Common myeloid progenitor, CD34-positive (primary cell): ENCODE data around the gene SCRN2.

Source experiments
- CTCF ChIA-PET: fragments of 350-600 bp; sonication (Branson Sonifier 250); formaldehyde crosslinking; loops from one replicate; lab custom pipeline; 2021; ENCODE audit warnings: antibody characterized with exemption; lab: Charles Lee
- POLR2A ChIA-PET: fragments of 350-600 bp; sonication (Branson Sonifier 250); formaldehyde crosslinking; loops from one replicate; lab custom pipeline; 2021; ENCODE audit warnings: antibody characterized with exemption; lab: Charles Lee
- DNase-seq, 3 donors: peaks; one replicate each; pipeline versions ENCODE4 v3.0.0 to v3.0.0-alpha.2; 2013
- H3K27ac ChIP-seq, 2 experiments: 1 replicate in 1 of 2; 2 replicates in 1 of 2; pipeline ENCODE4 v1.7.0; 2013; ENCODE audit warnings: inconsistent platforms in 2 of 2, low read length in 2 of 2, mild to moderate bottlenecking in 2 of 2, low read depth in 1 of 2, moderate library complexity in 1 of 2; ENCODE audit not compliant: severe bottlenecking in 2 of 2, insufficient read depth in 1 of 2, poor library complexity in 1 of 2
- H3K27me3 ChIP-seq, 5 experiments: replicated peaks in 2 of 5; 1 replicate in 3 of 5; 2 replicates in 2 of 5; pipeline versions ENCODE4 v1.6.1 to v1.7.0; 2013; ENCODE audit warnings: low read length in 4 of 5, mild to moderate bottlenecking in 2 of 5, moderate library complexity in 2 of 5, inconsistent platforms in 1 of 5; ENCODE audit not compliant: insufficient read depth in 5 of 5, control insufficient read depth in 4 of 5
- H3K36me3 ChIP-seq, 4 experiments: 1 replicate in 2 of 4; 2 replicates in 2 of 4; pipeline versions ENCODE4 v1.6.1 to v1.7.0; 2013; ENCODE audit warnings: low read length in 3 of 4, control low read depth in 1 of 4, mild to moderate bottlenecking in 1 of 4; ENCODE audit not compliant: control insufficient read depth in 4 of 4, insufficient read depth in 4 of 4
- H3K4me1 ChIP-seq, 4 experiments: 1 replicate in 3 of 4; 2 replicates in 1 of 4; pipeline versions ENCODE4 v1.6.1 to v1.7.1; 2013; ENCODE audit warnings: low read length in 3 of 4, mild to moderate bottlenecking in 3 of 4, control low read depth in 1 of 4, inconsistent platforms in 1 of 4, moderate library complexity in 1 of 4; ENCODE audit not compliant: control insufficient read depth in 4 of 4, insufficient read depth in 4 of 4; ENCODE audit errors: control extremely low read depth in 1 of 4
- H3K4me3 ChIP-seq, 7 experiments: 1 replicate in 4 of 7; 2 replicates in 3 of 7; pipeline versions ENCODE4 v1.5.1 to v1.7.0; 2013; ENCODE audit warnings: mild to moderate bottlenecking in 7 of 7, low read length in 6 of 7, moderate library complexity in 6 of 7, inconsistent platforms in 2 of 7, low read depth in 2 of 7, control low read depth in 1 of 7; ENCODE audit not compliant: insufficient read depth in 4 of 7, control insufficient read depth in 1 of 7; ENCODE audit errors: extremely low read depth in 1 of 7
- H3K9me3 ChIP-seq, 5 experiments: 1 replicate in 4 of 5; 2 replicates in 1 of 5; pipeline versions ENCODE4 v1.6.1 to v1.7.1; 2013; ENCODE audit warnings: low read length in 4 of 5, mild to moderate bottlenecking in 2 of 5, inconsistent platforms in 1 of 5, low read depth in 1 of 5, moderate library complexity in 1 of 5; ENCODE audit not compliant: control insufficient read depth in 4 of 5, insufficient read depth in 2 of 5; ENCODE audit errors: control extremely low read depth in 1 of 5
- WGBS: methylation state at CpG from one replicate; pipeline ENCODE4 v1.1.5; 2013; ENCODE audit not compliant: insufficient coverage; 5-methylcytosine and 5-hydroxymethylcytosine counted together

SCRN2 gene

GRCh38 chr17:47816947-47817346 lies 24.1 kb downstream of the SCRN2 start:
- H3K4me1 ChIP-seq: peaks cover 0 to 21% (median 17%) of the 10 kb centered on the region in 4 experiments
- no peak for DNase-seq
- POLR2A ChIA-PET: no interaction called here
- H3K27me3 ChIP-seq: no peaks in the 10 kb centered on the region
- H3K36me3 ChIP-seq: peaks cover 7 to 76% (median 50%) of the 10 kb centered on the region in 4 experiments
- WGBS: 100% methylated on average over 8 of the region's 10 CpGs
- H3K9me3 ChIP-seq: no peaks in the 10 kb centered on the region
- no peak overlapping the region for H3K27ac ChIP-seq
- CTCF ChIA-PET: no interaction called here
- H3K4me3 ChIP-seq: no peak overlapping the region

DNA sequence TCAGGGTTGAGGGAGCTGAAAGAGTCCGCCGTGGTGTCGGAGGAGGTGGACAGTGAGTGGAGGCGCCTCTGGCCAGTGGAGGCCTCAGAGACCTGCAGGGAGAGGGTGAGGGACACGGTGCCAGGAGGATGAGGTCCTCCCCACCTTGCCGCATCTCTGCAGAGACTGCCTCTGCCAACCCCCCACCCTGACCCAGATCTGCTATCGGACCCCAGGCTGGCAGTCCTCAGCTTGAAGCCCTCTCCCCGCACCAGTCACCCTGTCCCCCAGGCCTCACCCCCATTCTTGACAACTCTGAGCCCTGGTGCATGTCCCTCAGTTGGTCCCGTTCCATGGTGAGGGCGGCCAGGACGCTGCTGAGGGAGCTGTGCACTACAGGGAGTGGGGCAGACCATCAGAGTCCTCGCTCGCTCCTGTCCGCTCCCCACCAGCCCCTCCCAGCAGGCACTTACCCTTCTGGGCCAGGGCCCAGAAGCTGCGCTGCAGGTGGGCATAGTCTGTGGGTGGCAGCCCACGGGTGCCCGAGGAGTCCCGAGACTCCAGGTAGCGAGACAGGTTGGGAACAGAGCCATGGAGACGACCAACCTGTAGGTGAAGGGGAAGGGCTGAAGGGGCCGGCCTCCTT lies 24.9 kb downstream of the SCRN2 start:
- DNase-seq: no peak
- H3K36me3 ChIP-seq: peaks cover 10 to 78% (median 56%) of the 10 kb centered on the region in 4 experiments
- 96% methylated on average over 11 of the region's 21 CpGs for WGBS
- no peaks in the 10 kb centered on the region for H3K9me3 ChIP-seq
- no peaks in the 10 kb centered on the region for H3K27me3 ChIP-seq
- no peak overlapping the region for H3K27ac ChIP-seq
- no peak overlapping the region for H3K4me3 ChIP-seq
- ChIA-PET CTCF (no interaction called here), POLR2A (no interaction called here)
- H3K4me1 ChIP-seq: peaks cover 0 to 13% (median 13%) of the 10 kb centered on the region in 4 experiments

DNA sequence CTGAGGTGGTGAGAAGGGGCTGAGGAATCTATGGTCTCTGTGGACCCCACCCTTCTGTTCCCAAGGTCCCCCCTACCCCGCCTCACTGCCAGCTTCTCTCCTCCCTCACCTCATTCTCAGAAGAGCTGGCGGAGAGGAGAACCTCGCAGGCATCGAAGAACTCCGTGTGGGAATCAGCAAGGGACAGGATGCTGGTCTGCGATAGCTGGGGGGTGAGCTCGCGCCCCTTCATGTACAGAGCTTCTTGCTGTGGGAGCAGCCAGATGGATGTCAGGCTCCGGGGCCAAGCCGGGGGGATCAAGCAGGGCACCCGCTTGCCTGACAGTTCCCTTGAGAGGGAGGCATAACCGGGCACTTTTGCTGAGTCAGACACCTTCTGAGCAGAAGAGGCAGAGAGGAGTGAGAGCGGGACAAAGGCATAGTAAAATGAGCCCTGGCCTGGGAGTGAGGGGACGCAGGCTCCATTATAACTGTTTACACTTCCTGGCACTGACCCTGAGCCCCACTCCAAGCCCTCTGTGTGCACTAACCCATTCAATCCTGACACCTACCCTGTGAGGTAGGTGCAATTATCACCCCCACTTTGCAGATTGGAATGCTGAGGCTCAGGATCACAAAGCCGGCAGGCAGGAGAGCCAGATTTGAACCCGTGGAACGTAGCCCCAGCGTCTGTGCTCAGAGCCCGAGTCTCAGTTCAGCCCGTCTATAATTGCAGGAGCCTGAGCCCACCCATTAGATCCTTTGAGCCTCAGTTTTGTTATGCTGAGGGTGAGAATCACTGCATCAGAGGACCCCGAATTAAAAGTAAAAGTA lies 25.8 kb downstream of the SCRN2 start:
- 95% methylated on average over 18 of the region's 21 CpGs for WGBS
- H3K4me1 ChIP-seq: peaks cover 0 to 4% (median 3%) of the 10 kb centered on the region in 4 experiments
- H3K36me3 ChIP-seq: peaks cover 10 to 86% (median 61%) of the 10 kb centered on the region in 4 experiments
- H3K27ac ChIP-seq: no peak overlapping the region
- DNase-seq: no peak
- no peaks in the 10 kb centered on the region for H3K27me3 ChIP-seq
- no peak overlapping the region for H3K4me3 ChIP-seq
- ChIA-PET POLR2A (interaction anchor here (1.1 kb wide), 1 partner anchor 21 kb away, joined by 3 read pairs; no protein-coding TSS in a partner anchor), CTCF (no interaction called here)
- H3K9me3 ChIP-seq: no peaks in the 10 kb centered on the region

DNA sequence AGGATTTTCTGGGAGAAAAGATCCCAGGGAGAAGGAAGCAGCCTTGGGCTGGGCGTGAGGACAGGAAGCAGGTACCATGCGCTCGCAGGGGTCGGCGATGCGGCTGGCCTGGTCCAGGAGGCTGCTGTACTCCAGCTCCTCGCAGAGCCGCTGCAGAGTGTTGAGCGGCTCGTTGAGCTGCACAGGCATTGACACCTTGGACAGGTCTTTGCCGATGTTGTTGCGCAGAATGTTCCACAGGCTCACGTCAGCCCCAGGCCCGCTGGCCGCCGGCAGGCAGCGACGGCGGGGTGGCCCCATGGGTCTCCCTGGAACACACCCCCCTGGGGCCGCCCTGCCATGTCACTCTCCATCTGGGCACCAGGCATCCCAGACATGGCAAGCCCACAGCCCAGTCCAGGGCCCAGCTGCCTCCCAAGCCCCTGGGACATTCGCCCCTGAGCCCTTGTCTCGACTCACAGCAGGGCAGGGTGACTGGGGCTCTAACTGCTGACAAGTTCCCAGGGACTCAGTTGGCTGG lies 27.5 kb downstream of the SCRN2 start:
- Histone ChIP-seq H3K4me1 (no peaks in the 10 kb centered on the region), H3K4me3 (no peak overlapping the region), H3K27me3 (no peaks in the 10 kb centered on the region), H3K9me3 (no peaks in the 10 kb centered on the region), H3K36me3 (peaks cover 10 to 91% (median 65%) of the 10 kb centered on the region in 4 experiments), H3K27ac (no peak overlapping the region)
- POLR2A ChIA-PET: no interaction called here
- no peak for DNase-seq
- 97% methylated on average over 22 of the region's 22 CpGs for WGBS
- CTCF ChIA-PET: no interaction called here

DNA sequence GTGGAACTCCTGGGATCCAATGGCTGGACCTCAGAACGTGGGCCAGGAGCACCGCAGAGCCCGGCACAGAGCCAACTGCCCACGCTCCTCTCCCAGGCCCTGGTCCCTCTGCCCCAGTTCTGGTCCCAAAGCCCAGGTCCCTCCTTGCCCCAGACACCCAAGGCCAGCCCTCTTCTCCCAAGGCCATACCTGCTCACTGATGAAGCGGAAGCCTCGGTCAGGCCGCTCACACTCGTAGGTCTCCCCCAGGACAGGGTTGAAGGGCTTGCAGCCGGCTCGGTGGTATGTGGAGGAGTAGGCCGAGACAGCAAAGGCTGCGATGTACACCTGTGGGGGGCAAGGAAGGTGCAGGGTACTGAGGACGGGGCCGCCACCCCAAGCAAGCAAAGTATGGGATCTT lies 28.0 kb downstream of the SCRN2 start:
- WGBS: over 99% methylated on average over 12 of the region's 14 CpGs
- ChIA-PET CTCF (interaction anchor here (1.2 kb wide), 1 partner anchor 8 kb away, joined by 3 read pairs; the partner anchor contains the start of gene OSBPL7), POLR2A (no interaction called here)
- Histone ChIP-seq H3K27ac (no peak overlapping the region), H3K4me3 (no peak overlapping the region), H3K4me1 (no peaks in the 10 kb centered on the region), H3K9me3 (no peaks in the 10 kb centered on the region), H3K36me3 (peaks cover 10 to 91% (median 65%) of the 10 kb centered on the region in 4 experiments), H3K27me3 (no peaks in the 10 kb centered on the region)
- no peak for DNase-seq

DNA sequence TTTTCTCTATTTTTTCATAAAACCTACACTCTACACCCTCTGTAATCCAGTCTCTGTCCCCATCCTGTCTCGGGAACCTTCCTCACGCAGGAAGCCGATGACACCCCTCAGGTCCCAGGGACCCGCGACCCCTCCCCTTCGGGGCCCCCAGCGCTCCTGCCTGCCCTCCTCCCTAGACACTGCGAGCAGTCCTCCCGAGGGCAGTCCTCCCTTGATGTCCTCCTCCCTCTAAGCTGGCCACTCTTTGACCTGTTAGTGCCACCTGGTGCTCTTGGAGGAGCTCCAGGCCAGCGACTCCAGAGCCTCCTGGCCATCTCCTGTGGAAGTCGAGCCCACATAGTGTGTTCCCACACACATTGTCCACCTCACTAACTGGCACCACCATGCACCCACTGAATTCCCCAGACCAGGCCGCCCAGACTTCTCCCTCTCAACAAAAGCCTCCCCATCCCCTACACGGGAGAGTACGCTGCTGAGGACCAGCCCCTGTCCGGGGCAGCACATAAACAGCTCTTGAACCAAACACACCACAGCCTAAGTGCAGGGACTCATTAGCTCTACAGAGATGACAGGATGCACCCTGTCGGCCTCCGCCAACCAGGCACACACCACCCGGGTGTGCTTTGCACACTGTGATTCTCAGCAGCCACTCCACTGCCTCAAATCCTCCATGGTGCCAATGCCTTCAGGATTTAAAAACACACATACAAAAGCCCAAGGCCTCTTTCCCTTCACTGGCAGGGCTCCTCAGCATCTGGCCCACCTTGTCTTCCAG lies 28.7 kb downstream of the SCRN2 start:
- Histone ChIP-seq H3K36me3 (peaks cover 10 to 93% (median 65%) of the 10 kb centered on the region in 4 experiments), H3K27ac (no peak overlapping the region), H3K27me3 (no peaks in the 10 kb centered on the region), H3K9me3 (no peaks in the 10 kb centered on the region), H3K4me3 (no peak overlapping the region), H3K4me1 (no peaks in the 10 kb centered on the region)
- ChIA-PET CTCF (interaction anchor here (1.2 to 1.5 kb wide), 2 partner anchors 9 kb away, joined by 3 read pairs; partner anchors contain the start of gene OSBPL7), POLR2A (no interaction called here)
- 92% methylated on average over 18 of the region's 18 CpGs for WGBS
- no peak for DNase-seq
